Measurements from ENCODE around the gene RABL3.

RABL3 gene

GRCh38 chr3:120650311-120650710 is 92.0 kb downstream of the RABL3 start:
- no peak for TF ChIP-seq CTCF (IDR thresholded peaks at IDR 0.05; ENCODE audit: insufficient read depth, low read depth, low read length, missing control alignments)
- no peak for DNase-seq (ENCODE audit: low read depth)
- no peak overlapping the region for H3K4me3 ChIP-seq (ENCODE audit: low read length)

DNA sequence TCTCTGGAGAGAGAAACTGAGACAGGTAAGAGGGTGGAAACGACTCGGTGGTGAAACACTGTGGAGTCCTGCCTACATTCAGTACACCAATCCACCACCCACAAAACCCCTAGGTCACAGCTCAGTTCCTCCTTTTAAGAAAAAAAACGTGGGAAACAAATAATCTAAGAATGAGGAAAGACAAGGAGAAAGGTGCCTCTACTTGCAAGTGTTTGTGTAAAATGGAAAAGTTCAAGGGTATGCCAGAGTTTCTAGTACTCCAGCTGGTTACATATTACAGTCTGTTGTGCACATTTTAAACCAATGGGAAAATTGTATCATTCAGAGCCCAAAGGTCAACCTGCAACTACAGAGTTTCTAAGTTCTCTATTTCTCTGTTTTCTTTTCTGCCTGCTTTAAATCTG is 92.5 kb downstream of the RABL3 start:
- no peak for TF ChIP-seq CTCF (IDR thresholded peaks at IDR 0.05; ENCODE audit: insufficient read depth, low read depth, low read length, missing control alignments)
- H3K4me3 ChIP-seq (ENCODE audit: low read length): no peak overlapping the region
- no peak for DNase-seq (ENCODE audit: low read depth)

DNA sequence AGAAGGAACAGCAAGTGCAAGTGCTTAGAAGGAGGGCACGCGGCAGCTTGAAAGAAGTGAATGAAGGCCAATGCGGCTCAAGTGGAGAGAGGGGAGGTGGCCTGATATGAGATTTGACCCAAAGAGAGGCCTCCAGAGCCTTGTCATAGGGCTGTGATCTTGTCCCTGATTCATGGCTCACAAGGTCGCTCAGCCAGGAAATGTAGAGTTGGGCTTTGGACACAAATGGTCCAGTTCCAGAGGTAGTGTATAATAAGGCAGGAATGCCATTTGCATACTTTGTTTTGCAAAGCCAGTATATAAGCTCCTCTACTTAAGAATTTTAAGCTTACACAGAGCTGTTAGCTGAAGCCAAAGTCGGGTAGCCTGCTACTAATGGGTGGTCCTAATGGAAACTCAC is 94.0 kb downstream of the RABL3 start:
- no peak for TF ChIP-seq CTCF (IDR thresholded peaks at IDR 0.05; ENCODE audit: insufficient read depth, low read depth, low read length, missing control alignments)
- DNase-seq (ENCODE audit: low read depth): no peak
- no peak overlapping the region for H3K4me3 ChIP-seq (ENCODE audit: low read length)

DNA sequence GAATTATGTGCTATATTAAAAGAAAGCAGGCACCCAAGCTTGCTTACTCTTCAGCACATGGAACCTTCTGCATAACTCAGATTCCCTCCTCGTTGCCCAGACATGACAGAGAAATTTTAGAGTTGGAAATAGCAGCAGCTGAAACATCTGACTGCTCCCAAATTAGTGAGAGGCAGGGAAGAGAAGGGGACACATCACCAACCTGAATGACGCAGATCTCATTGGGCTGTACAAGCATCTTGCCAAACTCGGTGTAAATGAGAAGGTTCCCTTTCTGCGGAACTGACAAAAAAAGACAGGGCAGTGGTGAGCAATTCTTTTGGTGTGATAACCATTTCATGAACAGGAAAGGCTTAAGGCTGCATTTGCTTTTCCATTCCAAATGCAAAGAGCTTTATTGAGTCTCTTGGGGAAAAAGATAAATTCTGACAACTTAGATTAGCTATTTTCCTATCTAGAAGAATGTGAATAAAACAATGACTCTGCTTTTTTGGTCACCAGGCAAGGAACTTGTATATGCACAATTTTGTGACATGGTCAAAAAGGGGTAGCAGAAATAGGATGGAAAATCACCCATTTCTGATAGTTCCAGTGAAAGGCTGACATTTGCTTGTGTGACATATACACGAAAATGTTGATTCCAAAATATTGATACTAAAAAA is 95.4 kb downstream of the RABL3 start:
- no peak for TF ChIP-seq CTCF (IDR thresholded peaks at IDR 0.05; ENCODE audit: insufficient read depth, low read depth, low read length, missing control alignments)
- DNase-seq (ENCODE audit: low read depth): no peak

DNA sequence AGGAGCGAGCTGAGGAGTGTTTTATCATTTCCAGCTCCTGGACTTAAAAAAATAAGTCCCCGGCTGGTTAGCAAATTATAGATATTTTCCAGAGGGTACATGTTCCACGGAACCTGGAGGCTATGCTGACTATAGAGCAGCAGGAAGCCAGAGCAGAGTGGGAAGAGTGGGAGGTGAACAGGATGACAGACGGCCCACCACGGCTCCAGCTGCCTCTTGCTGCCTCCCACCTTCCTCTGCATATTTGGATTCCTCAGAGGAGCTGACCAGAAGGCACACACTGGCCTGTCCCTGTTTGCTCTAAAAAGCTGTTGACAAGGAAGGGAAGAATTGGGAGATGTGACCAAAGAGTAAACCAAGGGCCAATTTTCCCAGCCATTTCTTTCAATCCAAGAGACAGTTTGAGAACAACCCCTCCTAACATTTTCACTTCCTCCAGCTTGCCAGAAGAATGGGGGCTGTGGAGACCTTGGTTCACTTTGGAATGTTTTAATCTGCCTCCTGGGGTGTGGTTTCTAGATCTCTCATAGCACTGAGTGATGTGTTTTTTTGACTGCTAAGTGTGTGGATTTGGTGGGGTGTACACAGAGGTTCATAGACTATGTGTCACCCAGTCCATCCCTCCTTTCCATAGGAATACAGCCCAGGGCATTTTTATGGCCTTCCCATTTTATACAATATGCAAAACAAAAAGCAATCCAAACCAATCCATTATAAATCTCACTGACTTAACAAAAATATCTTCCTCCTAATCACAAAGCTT is 97.1 kb downstream of the RABL3 start:
- no peak for TF ChIP-seq CTCF (IDR thresholded peaks at IDR 0.05; ENCODE audit: insufficient read depth, low read depth, low read length, missing control alignments)
- no peak for DNase-seq (ENCODE audit: low read depth)
- no peak overlapping the region for H3K4me3 ChIP-seq (ENCODE audit: low read length)

More for the DNA sequence above, 95.4 kb downstream of the RABL3 start:
- H3K4me3 ChIP-seq (ENCODE audit: low read length): no peak overlapping the region

- no peak overlapping the region for H3K4me3 ChIP-seq (ENCODE audit: low read length)
- DNase-seq (ENCODE audit: low read depth): no peak
- no peak for TF ChIP-seq CTCF (IDR thresholded peaks at IDR 0.05; ENCODE audit: insufficient read depth, low read depth, low read length, missing control alignments)
Observed at GRCh38 chr3:120642368-120642948, 99.9 kb downstream of the RABL3 start.
